Keratinocyte (primary cell): ENCODE data around the gene XBP1. TPM values are rescaled to one million over a fixed set of nuclear protein-coding genes. Genes with fewer than 3 reads are reported as not detected.

ENCODE experiments used
- DNase-seq: peaks from one replicate; pipeline ENCODE4 v3.0.0-alpha.2; 2011; ENCODE audit warnings: low read depth, missing footprints, low spot score
- FAIRE-seq: peaks from 2 replicates; lab custom pipeline; 2011; peaks lifted over from hg19 to GRCh38; lab: Jason Lieb, UNC
- H2AFZ ChIP-seq: 2 replicates; pipeline ENCODE4 v1.6.0; 2012; ENCODE audit warnings: low read length, control low read depth, inconsistent platforms; ENCODE audit not compliant: control insufficient read depth
- H3K27ac ChIP-seq: 2 replicates; pipeline ENCODE4 v1.5.1; 2011; ENCODE audit warnings: low read length; ENCODE audit not compliant: control insufficient read depth, insufficient read depth
- H3K27me3 ChIP-seq: 3 replicates; pipeline ENCODE4 v1.6.0; 2011; ENCODE audit warnings: low read length; ENCODE audit not compliant: control insufficient read depth, insufficient read depth; ENCODE audit errors: extremely low read depth
- H3K36me3 ChIP-seq, 2 experiments: 2 replicates in 1 of 2; 3 replicates in 1 of 2; pipeline ENCODE4 v1.5.1; 2011; ENCODE audit warnings: low read length in 2 of 2, mild to moderate bottlenecking in 1 of 2; ENCODE audit not compliant: control insufficient read depth in 2 of 2, insufficient read depth in 2 of 2; ENCODE audit errors: extremely low read depth in 1 of 2
- H3K4me1 ChIP-seq: 3 replicates; pipeline ENCODE4 v1.5.1; 2011; ENCODE audit warnings: low read length; ENCODE audit not compliant: control insufficient read depth, insufficient read depth; ENCODE audit errors: extremely low read depth
- H3K4me2 ChIP-seq: 3 replicates; pipeline ENCODE4 v1.6.0; 2011; ENCODE audit warnings: low read depth, low read length; ENCODE audit not compliant: control insufficient read depth, insufficient read depth; ENCODE audit errors: extremely low read depth
- H3K4me3 ChIP-seq, 3 experiments: fragments of 200-600 bp in 1 of 3; sonication (generic) in 1 of 3; 2 replicates in 2 of 3; 3 replicates in 1 of 3; pipeline ENCODE4 v1.5.1; 2011 to 2016; ENCODE audit warnings: low read length in 3 of 3, mild to moderate bottlenecking in 3 of 3, control low read depth in 2 of 3, inconsistent platforms in 1 of 3, low read depth in 1 of 3, mixed read lengths in 1 of 3, mixed run types in 1 of 3, moderate library complexity in 1 of 3; ENCODE audit not compliant: control insufficient read depth in 2 of 3, insufficient read depth in 2 of 3; ENCODE audit errors: extremely low read depth in 1 of 3
- H3K79me2 ChIP-seq: 2 replicates; pipeline ENCODE4 v1.6.0; 2012; ENCODE audit warnings: low read length; ENCODE audit not compliant: control insufficient read depth, insufficient read depth
- H3K9ac ChIP-seq: 3 replicates; pipeline ENCODE4 v1.6.0; 2011; ENCODE audit warnings: low read length; ENCODE audit not compliant: control insufficient read depth, insufficient read depth; ENCODE audit errors: extremely low read depth
- H3K9me1 ChIP-seq: 3 replicates; pipeline ENCODE4 v1.6.0; 2011; ENCODE audit warnings: low read length; ENCODE audit not compliant: control insufficient read depth, insufficient read depth; ENCODE audit errors: extremely low read depth
- H3K9me3 ChIP-seq: 2 replicates; pipeline ENCODE4 v1.5.1; 2012; ENCODE audit warnings: low read depth, low read length; ENCODE audit not compliant: control insufficient read depth
- H4K20me1 ChIP-seq: 3 replicates; pipeline ENCODE4 v1.6.0; 2011; ENCODE audit warnings: low read length; ENCODE audit not compliant: control insufficient read depth, insufficient read depth; ENCODE audit errors: extremely low read depth
- EZH2 ChIP-seq: IDR thresholded peaks from one replicate; pipeline ENCODE4 v1.6.1; 2012; ENCODE audit warnings: inconsistent platforms, mild to moderate bottlenecking, low read length, moderate library complexity
- dilution Hi-C: fragments of 300-500 bp; cut with MboI; formaldehyde crosslinking; loops from one replicate; pipeline ENCODE4 v1.7.0; 2020; ENCODE audit warnings: low sequenced_read_pairs; ENCODE audit not compliant: extremely low pct_ligation_motif_present
- polyA plus RNA-seq, 5 experiments: library from polyadenylated mRNA; depleted of rRNA in 3 of 5; stranded (reverse) in 3 of 5; stranded (forward) in 1 of 5; unstranded in 1 of 5; fragments of >200 nt; gene quantifications; 1 replicate in 1 of 5; 2 replicates in 3 of 5; 3 replicates in 1 of 5; pipeline versions ENCODE4 v1.2.1 to v1.2.3, GENCODE V29; 2011 to 2012; ENCODE audit warnings: missing spikeins in 2 of 5, low read depth in 1 of 5, low replicate concordance in 1 of 5
- TF ChIP-seq, protein P1 (sequence below), 3 experiments: IDR thresholded peaks in 1 of 3; conservative IDR thresholded peaks in 1 of 3; optimal IDR thresholded peaks in 1 of 3; 2 replicates in 2 of 3; 3 replicates in 1 of 3; pipeline versions ENCODE3 to v1.5.1; 2011; ENCODE audit warnings: low read length in 3 of 3, mild to moderate bottlenecking in 3 of 3, moderate library complexity in 2 of 3, control low read depth in 1 of 3, inconsistent platforms in 1 of 3; ENCODE audit not compliant: insufficient read depth in 2 of 3; ENCODE audit errors: extremely low read depth in 1 of 3

Gene XBP1
- polyA plus RNA-seq, 1 donor (not counting 4 experiments of a cell fraction or from before 2014, with no cell fraction given), result 88.7 TPM

DNA sequence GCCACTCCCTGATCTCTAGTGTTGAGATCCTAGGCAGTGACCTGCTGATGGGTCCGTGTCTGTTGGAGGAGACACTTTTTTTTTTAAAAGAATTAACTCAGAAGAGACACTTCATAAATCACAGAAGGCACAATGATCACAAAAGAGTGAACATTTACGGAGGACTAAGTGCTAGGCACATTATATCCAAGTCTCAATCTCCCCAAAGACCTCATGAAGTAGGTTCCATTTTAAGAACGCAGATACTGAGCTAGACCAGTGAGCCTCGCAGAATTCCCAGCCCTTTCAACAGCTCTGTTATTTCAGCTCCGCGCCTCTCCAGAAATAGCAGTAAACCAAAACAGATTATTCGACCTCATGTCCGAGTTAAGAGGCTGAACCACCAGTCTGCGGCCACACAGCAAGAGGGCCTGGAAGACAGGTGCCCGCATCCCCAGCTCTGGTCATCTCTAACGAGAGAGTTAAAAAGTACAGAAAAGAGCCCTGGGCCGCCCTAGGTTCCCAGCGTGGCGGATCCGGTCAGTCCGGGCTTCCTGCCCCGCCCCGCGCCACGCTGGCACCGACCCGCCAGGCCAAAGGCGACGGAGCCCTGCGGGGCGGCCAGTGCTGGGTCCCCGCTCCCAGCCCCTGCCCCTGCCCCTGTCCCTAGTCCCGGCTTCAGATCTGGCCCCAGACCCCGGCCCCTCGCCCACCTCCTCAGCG is 612 bp downstream of the XBP1 start:
- FAIRE-seq (no peak), DNase-seq (no peak)
- Histone ChIP-seq H3K36me3 (peaks cover 16 to 31% of the 10 kb centered on the region in 2 experiments), H2AFZ (no peak overlapping the region), H3K4me2 (peak overlapping the region; percentile 96), H3K27ac (peak overlapping the region; percentile 99), H3K27me3 (no peaks in the 10 kb centered on the region), H3K9ac (peak overlapping the region; percentile 100), H3K9me1 (no peaks in the 10 kb centered on the region), H3K4me1 (peaks cover 19% of the 10 kb centered on the region), H3K79me2 (peaks cover 51% of the 10 kb centered on the region), H3K9me3 (no peaks in the 10 kb centered on the region), H4K20me1 (peaks cover 17% of the 10 kb centered on the region), H3K4me3 (peak overlapping the region; percentile 81 to 98 (median 97))
- TF ChIP-seq, protein P1, sequence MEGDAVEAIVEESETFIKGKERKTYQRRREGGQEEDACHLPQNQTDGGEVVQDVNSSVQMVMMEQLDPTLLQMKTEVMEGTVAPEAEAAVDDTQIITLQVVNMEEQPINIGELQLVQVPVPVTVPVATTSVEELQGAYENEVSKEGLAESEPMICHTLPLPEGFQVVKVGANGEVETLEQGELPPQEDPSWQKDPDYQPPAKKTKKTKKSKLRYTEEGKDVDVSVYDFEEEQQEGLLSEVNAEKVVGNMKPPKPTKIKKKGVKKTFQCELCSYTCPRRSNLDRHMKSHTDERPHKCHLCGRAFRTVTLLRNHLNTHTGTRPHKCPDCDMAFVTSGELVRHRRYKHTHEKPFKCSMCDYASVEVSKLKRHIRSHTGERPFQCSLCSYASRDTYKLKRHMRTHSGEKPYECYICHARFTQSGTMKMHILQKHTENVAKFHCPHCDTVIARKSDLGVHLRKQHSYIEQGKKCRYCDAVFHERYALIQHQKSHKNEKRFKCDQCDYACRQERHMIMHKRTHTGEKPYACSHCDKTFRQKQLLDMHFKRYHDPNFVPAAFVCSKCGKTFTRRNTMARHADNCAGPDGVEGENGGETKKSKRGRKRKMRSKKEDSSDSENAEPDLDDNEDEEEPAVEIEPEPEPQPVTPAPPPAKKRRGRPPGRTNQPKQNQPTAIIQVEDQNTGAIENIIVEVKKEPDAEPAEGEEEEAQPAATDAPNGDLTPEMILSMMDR (optimal IDR thresholded peaks at IDR 0.05 in 1 of 3, IDR thresholded peaks at IDR 0.05 in 1 of 3, conservative IDR thresholded peaks at IDR 0.05 in 1 of 3; ENCODE audit: extremely low read depth in 1 of 3, insufficient read depth in 2 of 3, low read length in 3 of 3), result no peak
- no peak for TF ChIP-seq EZH2
- dilution Hi-C loops, result no loop called here

DNA sequence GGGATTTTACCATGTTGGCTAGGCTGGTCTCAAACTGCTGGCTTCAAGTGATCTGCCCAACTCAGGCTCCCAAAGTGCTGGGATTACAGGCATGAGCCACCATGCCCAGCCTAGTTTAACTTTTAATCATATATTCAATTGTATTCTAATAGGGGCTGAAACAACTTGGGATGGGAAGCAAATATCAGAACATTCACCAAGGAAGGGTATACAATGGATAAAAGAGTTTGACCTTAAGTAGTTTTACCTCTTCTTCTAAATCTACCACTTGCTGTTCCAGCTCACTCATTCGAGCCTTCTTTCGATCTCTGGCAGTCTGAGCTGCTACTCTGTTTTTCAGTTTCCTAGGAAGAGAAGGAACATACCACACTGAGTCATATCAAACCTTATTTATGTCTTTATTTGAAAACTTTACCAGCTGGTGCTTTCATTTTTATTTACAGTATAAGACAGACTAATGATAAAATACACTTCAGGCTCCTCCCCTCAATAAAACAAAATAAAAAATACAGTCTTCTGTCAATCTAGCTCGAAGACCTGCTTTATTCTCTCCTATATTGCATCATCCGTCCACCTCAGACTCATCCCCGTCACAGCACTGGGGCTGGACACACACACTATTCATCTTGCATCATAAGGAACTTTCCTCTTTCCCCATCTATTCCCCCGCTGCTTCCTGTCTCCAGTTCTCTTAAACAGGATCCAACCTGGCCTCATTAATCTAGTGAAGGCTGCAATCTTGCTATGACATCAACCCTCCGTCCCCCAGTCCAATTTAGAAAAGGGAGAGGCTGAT is 1.4 kb downstream of the XBP1 start:
- Histone ChIP-seq H3K79me2 (peaks cover 51% of the 10 kb centered on the region), H2AFZ (no peak overlapping the region), H3K27ac (peak overlapping the region; percentile 99), H4K20me1 (peaks cover 17% of the 10 kb centered on the region), H3K9me3 (no peaks in the 10 kb centered on the region), H3K4me2 (peak overlapping the region; percentile 96), H3K36me3 (peaks cover 18 to 39% of the 10 kb centered on the region in 2 experiments), H3K9ac (peak overlapping the region; percentile 100), H3K4me1 (peaks cover 19% of the 10 kb centered on the region), H3K27me3 (no peaks in the 10 kb centered on the region), H3K4me3 (peak overlapping the region; percentile 81 to 98 (median 97)), H3K9me1 (no peaks in the 10 kb centered on the region)
- peak; percentile 49 for FAIRE-seq
- dilution Hi-C loops, result no loop called here
- TF ChIP-seq EZH2, result no peak
- TF ChIP-seq, protein P1 (optimal IDR thresholded peaks at IDR 0.05 in 1 of 3, IDR thresholded peaks at IDR 0.05 in 1 of 3, conservative IDR thresholded peaks at IDR 0.05 in 1 of 3; ENCODE audit: extremely low read depth in 1 of 3, insufficient read depth in 2 of 3, low read length in 3 of 3), result no peak
- no peak for DNase-seq
